Astrocyte of the spinal cord (primary cell): ENCODE data around the gene RIMBP2.

Experiments
- DNase-seq: peaks from one replicate; pipeline ENCODE4 v3.0.0; 2011; ENCODE audit warnings: low read depth, low spot score
- H3K4me3 ChIP-seq: 2 replicates; pipeline ENCODE4 v1.5.1; 2011; ENCODE audit warnings: low read depth, mild to moderate bottlenecking, low read length, moderate library complexity
- in situ Hi-C: cut with HindIII; loops from 2 replicates; pipeline ENCODE4 v1.10.0; 2017; ENCODE audit warnings: low sequenced_read_pairs
- TF ChIP-seq, protein P1 (sequence below): IDR thresholded peaks from 2 replicates; pipeline ENCODE4 v1.5.1; 2012; ENCODE audit warnings: low read depth, mild to moderate bottlenecking, low read length, inconsistent platforms

RIMBP2 gene

GRCh38 chr12:130582286-130582685 lies 133.8 kb downstream of the RIMBP2 start:
- in situ Hi-C loops: no loop called here
- DNase-seq: no peak
- TF ChIP-seq, protein P1, sequence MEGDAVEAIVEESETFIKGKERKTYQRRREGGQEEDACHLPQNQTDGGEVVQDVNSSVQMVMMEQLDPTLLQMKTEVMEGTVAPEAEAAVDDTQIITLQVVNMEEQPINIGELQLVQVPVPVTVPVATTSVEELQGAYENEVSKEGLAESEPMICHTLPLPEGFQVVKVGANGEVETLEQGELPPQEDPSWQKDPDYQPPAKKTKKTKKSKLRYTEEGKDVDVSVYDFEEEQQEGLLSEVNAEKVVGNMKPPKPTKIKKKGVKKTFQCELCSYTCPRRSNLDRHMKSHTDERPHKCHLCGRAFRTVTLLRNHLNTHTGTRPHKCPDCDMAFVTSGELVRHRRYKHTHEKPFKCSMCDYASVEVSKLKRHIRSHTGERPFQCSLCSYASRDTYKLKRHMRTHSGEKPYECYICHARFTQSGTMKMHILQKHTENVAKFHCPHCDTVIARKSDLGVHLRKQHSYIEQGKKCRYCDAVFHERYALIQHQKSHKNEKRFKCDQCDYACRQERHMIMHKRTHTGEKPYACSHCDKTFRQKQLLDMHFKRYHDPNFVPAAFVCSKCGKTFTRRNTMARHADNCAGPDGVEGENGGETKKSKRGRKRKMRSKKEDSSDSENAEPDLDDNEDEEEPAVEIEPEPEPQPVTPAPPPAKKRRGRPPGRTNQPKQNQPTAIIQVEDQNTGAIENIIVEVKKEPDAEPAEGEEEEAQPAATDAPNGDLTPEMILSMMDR: no peak
- H3K4me3 ChIP-seq: no peak overlapping the region

GRCh38 chr12:130581782-130582181 lies 134.3 kb downstream of the RIMBP2 start:
- DNase-seq: no peak
- in situ Hi-C loops: no loop called here
- TF ChIP-seq, protein P1: no peak
- no peak overlapping the region for H3K4me3 ChIP-seq

DNA sequence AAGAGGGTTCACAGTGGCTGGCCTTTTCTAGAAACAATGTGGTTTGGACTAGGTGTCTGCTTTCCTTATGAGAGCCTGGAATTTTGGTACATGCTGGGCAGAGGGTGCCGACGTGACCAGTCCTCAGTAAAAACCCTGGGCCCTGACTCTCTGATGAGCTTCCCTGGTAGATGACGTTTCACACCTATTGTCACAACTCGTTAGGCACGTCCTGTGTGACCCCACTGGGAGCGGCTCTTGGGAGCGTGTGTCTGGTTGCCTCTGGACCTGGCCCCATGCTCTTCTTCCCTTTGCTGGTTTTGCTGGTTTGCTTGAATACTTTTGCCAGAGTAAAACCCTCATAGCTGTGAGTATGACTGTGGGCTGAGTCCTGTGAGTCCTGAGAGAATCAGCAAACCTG lies 136.9 kb downstream of the RIMBP2 start:
- DNase-seq: no peak
- no peak overlapping the region for H3K4me3 ChIP-seq
- in situ Hi-C loops: no loop called here
- TF ChIP-seq, protein P1: no peak

DNA sequence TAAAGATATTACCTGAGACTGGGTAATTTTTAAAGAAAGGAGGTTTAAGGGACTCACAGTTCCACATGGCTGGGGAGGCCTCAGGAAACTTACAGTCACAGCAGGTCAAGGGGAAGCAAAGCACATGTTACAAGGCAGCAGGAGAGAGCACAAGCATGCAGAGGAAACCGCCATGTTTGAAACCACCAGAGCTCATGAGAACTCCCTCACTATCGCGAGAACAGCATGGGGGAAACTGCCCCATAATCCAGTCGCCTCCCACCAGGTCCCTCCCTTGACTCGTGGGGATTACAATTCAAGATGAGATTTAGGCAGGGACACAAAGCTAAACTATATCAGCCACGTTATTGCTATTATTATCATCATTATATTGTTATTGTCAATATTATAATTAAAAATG lies 138.7 kb downstream of the RIMBP2 start:
- in situ Hi-C loops: no loop called here
- TF ChIP-seq, protein P1: no peak

GRCh38 chr12:130576371-130576816 lies 139.7 kb downstream of the RIMBP2 start:
- in situ Hi-C loops: no loop called here
- no peak overlapping the region for H3K4me3 ChIP-seq
- TF ChIP-seq, protein P1: no peak
- DNase-seq: no peak

More for the DNA sequence above, 138.7 kb downstream of the RIMBP2 start:
- H3K4me3 ChIP-seq: no peak overlapping the region
- no peak for DNase-seq

DNA sequence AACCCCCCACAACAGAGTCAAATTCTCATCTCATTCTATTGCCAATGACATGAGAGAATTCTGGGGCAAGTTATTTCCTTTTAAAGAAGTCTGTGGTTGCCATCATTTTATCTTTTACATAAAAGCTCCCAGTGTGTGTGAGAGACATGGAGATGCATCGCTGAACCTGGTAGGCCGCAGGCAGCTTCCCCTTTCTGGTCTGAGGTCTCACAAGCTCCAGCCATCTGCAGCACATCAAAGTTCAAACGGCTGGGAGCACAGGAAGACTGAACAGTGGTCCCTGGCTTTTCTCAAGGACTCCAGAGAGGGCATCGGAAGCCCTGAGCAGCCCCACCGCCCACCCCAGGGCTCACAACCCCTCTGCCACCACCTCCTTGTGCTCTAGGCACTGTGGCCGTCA lies 141.7 kb downstream of the RIMBP2 start:
- in situ Hi-C loops: no loop called here
- H3K4me3 ChIP-seq: no peak overlapping the region
- TF ChIP-seq, protein P1: no peak
- DNase-seq: no peak

- in situ Hi-C loops: no loop called here
- TF ChIP-seq, protein P1: no peak
- DNase-seq: no peak
- H3K4me3 ChIP-seq: no peak overlapping the region
Observed at GRCh38 chr12:130573766-130574165, 142.3 kb downstream of the RIMBP2 start.
